K562 (cell line): ENCODE data around the gene SPOUT1. TPM values are rescaled to one million over a fixed set of nuclear protein-coding genes. Genes with fewer than 3 reads are reported as not detected.

Experiments
- ATAC-seq: fragments of 200-7000 bp; cut with Tn5 transposase; 3 replicates; pipeline ENCODE4 v1.9.1; 2020; ENCODE audit warnings: moderate library complexity
- BruUV-seq: library from RNA; stranded (reverse); fragments of 400-500 nt; replicated peaks from 2 replicates; lab custom pipeline; 2021; lab: Mats Ljungman, UMichigan
- CTCF ChIA-PET: fragments of 300-600 bp; formaldehyde crosslinking; extraction: SDS; loops from one replicate; lab custom pipeline; 2021; ENCODE audit warnings: low intra/inter-chr PET ratio; lab: Yijun Ruan, JAX
- POLR2A ChIA-PET: fragments of 300-600, 350-650 bp; sonication (Branson Sonifier 250); formaldehyde crosslinking; extraction: SDS; loops from one replicate; lab custom pipeline; 2021; ENCODE audit warnings: antibody characterized with exemption, inconsistent platforms; lab: Yijun Ruan, JAX
- DNase-seq, 4 experiments: peaks; one replicate each; pipeline versions ENCODE4 v3.0.0 to v3.0.0-alpha.2; 2011 to 2018; ENCODE audit warnings: low spot score in 3 of 4, mixed read lengths in 3 of 4; ENCODE audit errors: extremely low read depth in 1 of 4
- FAIRE-seq: peaks from 2 replicates; lab custom pipeline; 2011; peaks lifted over from hg19 to GRCh38; lab: Jason Lieb, UNC
- H2AFZ ChIP-seq: 2 replicates; pipeline ENCODE4 v1.6.0; 2011; ENCODE audit warnings: low read depth, low read length, control low read depth, inconsistent platforms
- H3K27ac ChIP-seq: fragments of 200-600 bp; 3 replicates; pipeline ENCODE4 v1.8.0; 2011; ENCODE audit warnings: low read depth, mild to moderate bottlenecking, control low read depth, inconsistent platforms, low read length, moderate library complexity, mixed read lengths; ENCODE audit errors: extremely low read depth
- H3K27me3 ChIP-seq, 2 experiments: fragments of 300-600 bp in 1 of 2; 2 replicates in 1 of 2; 3 replicates in 1 of 2; pipeline versions ENCODE4 v1.6.0 to v1.8.0; 2011; ENCODE audit warnings: inconsistent platforms in 2 of 2, low read length in 2 of 2, mild to moderate bottlenecking in 1 of 2, mixed read lengths in 1 of 2, moderate library complexity in 1 of 2; ENCODE audit not compliant: control insufficient read depth in 2 of 2, insufficient read depth in 2 of 2
- H3K36me3 ChIP-seq: fragments of 300-600 bp; 3 replicates; pipeline ENCODE4 v1.8.0; 2011; ENCODE audit warnings: mild to moderate bottlenecking, low read length, inconsistent platforms; ENCODE audit not compliant: control insufficient read depth, insufficient read depth
- H3K4me1 ChIP-seq, 2 experiments: fragments of 200-600 bp in 1 of 2; replicated peaks in 1 of 2; 2 replicates in 1 of 2; 3 replicates in 1 of 2; pipeline versions ENCODE4 v1.5.1 to v1.8.0; 2011; ENCODE audit warnings: inconsistent platforms in 2 of 2, low read length in 2 of 2, mild to moderate bottlenecking in 1 of 2, mixed read lengths in 1 of 2, moderate library complexity in 1 of 2; ENCODE audit not compliant: control insufficient read depth in 2 of 2, insufficient read depth in 2 of 2
- H3K4me2 ChIP-seq: 2 replicates; pipeline ENCODE4 v1.6.1; 2011; ENCODE audit warnings: low read length, control low read depth, inconsistent platforms, mixed read lengths; ENCODE audit not compliant: insufficient read depth
- H3K4me3 ChIP-seq: fragments of 200-600 bp; sonication (generic), shearing (Covaris generic); 2 replicates; pipeline ENCODE4 v1.5.1; 2016; ENCODE audit warnings: control low read depth, inconsistent platforms
- H3K79me2 ChIP-seq: fragments of 200-600 bp; 3 replicates; pipeline ENCODE4 v1.8.0; 2011; ENCODE audit warnings: low read length, inconsistent platforms; ENCODE audit not compliant: control insufficient read depth, insufficient read depth
- H3K9ac ChIP-seq, 2 experiments: 2 replicates each; pipeline versions ENCODE4 v1.6.0 to v1.6.1; 2011; ENCODE audit warnings: low read depth in 2 of 2, low read length in 2 of 2, control low read depth in 1 of 2, inconsistent platforms in 1 of 2, mild to moderate bottlenecking in 1 of 2, mixed read lengths in 1 of 2; ENCODE audit not compliant: insufficient read depth in 1 of 2
- H3K9me1 ChIP-seq: one replicate; pipeline ENCODE4 v1.6.0; 2011; ENCODE audit warnings: inconsistent platforms, mild to moderate bottlenecking, low read length, moderate library complexity; ENCODE audit not compliant: control insufficient read depth, insufficient read depth
- H3K9me3 ChIP-seq: replicated peaks from 2 replicates; pipeline ENCODE4 v1.5.1; 2011; ENCODE audit warnings: low read depth, low read length, inconsistent platforms; ENCODE audit not compliant: control insufficient read depth, insufficient read depth
- H4K20me1 ChIP-seq: replicated peaks from 2 replicates; pipeline ENCODE4 v1.6.1; 2011; ENCODE audit warnings: low read length, inconsistent platforms, mixed read lengths; ENCODE audit not compliant: control insufficient read depth, insufficient read depth
- HDAC1 ChIP-seq, 2 experiments: fragments of 450-650 bp; IDR thresholded peaks; 2 replicates each; pipeline ENCODE4 v1.6.1; 2016 to 2017; ENCODE audit warnings: inconsistent platforms in 1 of 2, mild to moderate bottlenecking in 1 of 2, moderate library complexity in 1 of 2
- JUN ChIP-seq, 2 experiments: sonication (generic) in 1 of 2; formaldehyde crosslinking in 1 of 2; IDR thresholded peaks; 2 replicates each; pipeline versions ENCODE4 v1.6.1 to v1.8.0; 2012 to 2022; ENCODE audit warnings: borderline replicate concordance in 2 of 2, mild to moderate bottlenecking in 2 of 2, improper control_type of control experiment in 1 of 2, low read depth in 1 of 2, low read length in 1 of 2, missing genetic modification reagents in 1 of 2
- NCOR1 ChIP-seq: fragments of 450-650 bp; IDR thresholded peaks from 2 replicates; pipeline ENCODE4 v1.6.1; 2016; ENCODE audit warnings: mild to moderate bottlenecking, moderate library complexity
- POLR2A ChIP-seq: fragments of 450-650 bp; conservative IDR thresholded peaks from 2 replicates; pipeline ENCODE4 v1.6.1; 2016
- POLR2AphosphoS5 ChIP-seq: IDR thresholded peaks from 2 replicates; pipeline ENCODE4 v1.6.1; 2011; ENCODE audit warnings: mild to moderate bottlenecking, low read depth, low read length, moderate library complexity; ENCODE audit not compliant: control insufficient read depth, insufficient read depth
- POLR2B ChIP-seq: fragments of 450-650 bp; IDR thresholded peaks from 2 replicates; pipeline ENCODE4 v1.6.1; 2018; ENCODE audit warnings: low read depth; ENCODE audit not compliant: partially characterized antibody
- POLR2G ChIP-seq: fragments of 200-400 bp; formaldehyde crosslinking; IDR thresholded peaks from 2 replicates; pipeline ENCODE4 v1.6.1; 2017; ENCODE audit warnings: low read depth, mild to moderate bottlenecking, antibody characterized with exemption, low read length, moderate library complexity
- RBFOX2 ChIP-seq: fragments of 200-400 bp; formaldehyde crosslinking; IDR thresholded peaks from 2 replicates; pipeline ENCODE4 v1.6.1; 2017; ENCODE audit warnings: low read depth, mild to moderate bottlenecking, low read length, moderate library complexity
- TRIM24 ChIP-seq, 2 experiments: fragments of 450-650 bp; IDR thresholded peaks; 2 replicates each; pipeline ENCODE4 v1.6.1; 2016
- ZNF134 ChIP-seq: fragments of 250-450 bp; sonication (Bioruptor Pico); conservative IDR thresholded peaks from 2 replicates; pipeline ENCODE4 v1.4.0; 2020
- ZNF76 ChIP-seq: fragments of 250-450 bp; sonication (Bioruptor Pico); IDR thresholded peaks from 2 replicates; pipeline ENCODE4 v1.4.0; 2020; ENCODE audit warnings: mild to moderate bottlenecking, moderate library complexity, borderline replicate concordance
- WGBS: fragments of 100-300 bp; shearing (Covaris generic); methylation state at CpG from one replicate; pipeline ENCODE4 v1.1.6; 2016; ENCODE audit warnings: low coverage, mixed read lengths; ENCODE audit not compliant: insufficient coverage; ENCODE audit errors: missing lambda C conversion rate; 5-methylcytosine and 5-hydroxymethylcytosine counted together
- in situ Hi-C: fragments of 300-500 bp; cut with MboI; formaldehyde crosslinking; loops from 4 replicates; pipeline ENCODE4 v1.15.0; 2018; ENCODE audit warnings: inconsistent platforms, mixed read lengths
- intact Hi-C: fragments of 100-400 bp; cut with micrococcal nuclease; formaldehyde crosslinking; loops from 2 replicates; pipeline ENCODE4 v1.14.2; 2022
- polyA plus RNA-seq, 8 experiments: library from polyadenylated mRNA; depleted of rRNA in 4 of 8; stranded (reverse) in 5 of 8; unstranded in 3 of 8; fragments of >200 nt; fragmentation: Nextera tagmentation in 2 of 8; fragmentation: Illumina TruSeq in 1 of 8; extraction: Ambion mirVana in 2 of 8; extraction: Trizol in 1 of 8; gene quantifications; 2 replicates each; pipeline versions ENCODE4 v1.2.1 to v1.2.3, GENCODE V29; 2011 to 2014; ENCODE audit warnings: inconsistent platforms in 1 of 8, missing spikeins in 1 of 8
- total RNA-seq, 7 experiments: library from RNA; depleted of rRNA in 6 of 7; stranded (reverse); fragments of >200 nt in 6 of 7; fragmentation: Illumina TruSeq in 2 of 7; extraction: Trizol in 2 of 7; gene quantifications; 2 replicates each; pipeline versions ENCODE4 v1.2.1 to v1.2.3, GENCODE V29; 2011 to 2021; ENCODE audit warnings: low replicate concordance in 1 of 7
- TF ChIP-seq, protein P1 (sequence below): sonication (generic); IDR thresholded peaks from 2 replicates; pipeline ENCODE4 v1.6.1; 2016
- TF ChIP-seq, protein P2 (sequence below): sonication (generic); formaldehyde crosslinking; IDR thresholded peaks from 2 replicates; pipeline ENCODE4 v1.8.1; 2023; ENCODE audit warnings: mild to moderate bottlenecking, missing genetic modification reagents
- TF ChIP-seq, protein P3 (sequence below): sonication (generic); formaldehyde crosslinking; IDR thresholded peaks from 2 replicates; pipeline ENCODE4 v1.8.0; 2022; ENCODE audit warnings: missing genetic modification reagents, mild to moderate bottlenecking, borderline replicate concordance
- TF ChIP-seq, protein P4 (sequence below), 2 experiments: IDR thresholded peaks; 2 replicates each; pipeline ENCODE4 v1.6.1; 2011; ENCODE audit warnings: borderline replicate concordance in 1 of 2, control low read depth in 1 of 2, low read depth in 1 of 2, low read length in 1 of 2, mild to moderate bottlenecking in 1 of 2, mixed read lengths in 1 of 2, moderate library complexity in 1 of 2; ENCODE audit not compliant: insufficient read depth in 1 of 2, insufficient read length in 1 of 2, poor library complexity in 1 of 2, severe bottlenecking in 1 of 2; ENCODE audit errors: extremely low read depth in 1 of 2

Gene SPOUT1
- total and polyA plus RNA-seq, 9 of the 15 experiments (the other 6 are each of a cell fraction or from before 2014, with no cell fraction given): 10.6 to 121 (median 37.4) TPM

DNA sequence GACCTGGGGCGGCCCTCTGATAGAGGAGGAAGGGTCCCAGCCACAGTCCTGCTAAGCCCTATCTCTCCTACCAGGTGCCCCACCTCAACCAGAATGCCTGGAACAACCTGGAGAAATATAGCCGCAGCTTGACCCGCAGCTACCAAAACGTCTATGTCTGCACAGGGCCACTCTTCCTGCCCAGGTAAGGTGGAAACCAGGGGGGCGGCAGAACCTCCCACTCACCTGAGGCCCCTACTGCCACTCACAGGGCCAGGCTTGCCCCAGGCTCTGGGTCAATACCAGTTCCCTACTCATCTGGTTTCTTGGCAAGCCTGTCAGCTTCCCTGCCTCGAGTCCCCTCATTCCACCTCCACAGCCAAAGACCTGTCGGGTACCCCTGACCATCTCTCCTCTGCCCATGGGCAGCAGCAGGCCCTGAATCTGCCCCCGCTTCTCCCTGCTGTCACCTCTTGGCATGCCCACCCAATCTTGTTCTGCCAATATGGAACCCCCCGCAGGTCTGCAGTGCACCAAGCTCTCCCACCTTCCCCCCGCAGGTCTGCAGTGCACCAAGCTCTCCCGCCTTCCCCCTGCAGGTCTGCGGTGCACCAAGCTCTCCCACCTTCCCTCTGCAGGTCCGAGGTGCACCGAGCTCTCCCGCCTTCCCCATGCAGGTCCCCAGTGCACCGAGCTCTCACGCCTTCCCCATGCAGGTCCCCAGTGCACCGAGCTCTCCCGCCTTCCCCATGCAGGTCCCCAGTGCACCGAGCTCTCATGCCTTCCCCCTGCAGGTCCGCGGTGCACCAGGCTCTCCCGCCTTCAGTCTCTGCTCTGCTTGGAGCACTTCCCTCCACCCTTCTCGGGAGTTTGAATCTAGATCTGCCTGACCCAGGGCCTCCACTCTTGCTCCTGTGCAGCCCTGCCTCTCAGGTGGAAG is 8.7 kb downstream of the SPOUT1 start:
- no peak overlapping the region for H2AFZ ChIP-seq
- peaks cover 20% of the 10 kb centered on the region for H3K79me2 ChIP-seq
- peaks cover 4 to 61% of the 10 kb centered on the region in 2 experiments; a peak in 3 of 5 replicates for H3K4me1 ChIP-seq
- ATAC-seq (no peak), DNase-seq (no peak), FAIRE-seq (no peak)
- H3K9me1 ChIP-seq: no peaks in the 10 kb centered on the region
- no peak for TF ChIP-seq ZNF76 (CRISPR knock-in tag)
- TF ChIP-seq NCOR1: no peak
- TF ChIP-seq POLR2AphosphoS5: 0 out of 2 replicates have a peak, but pooled peaks have one; percentile 16
- TF ChIP-seq JUN (IDR thresholded peaks at IDR 0.05; ENCODE audit: borderline replicate concordance, low read depth, low read length): no peak
- no peak for TF ChIP-seq JUN (CRISPR knock-in tag; IDR thresholded peaks at IDR 0.05; ENCODE audit: borderline replicate concordance)
- TF ChIP-seq RBFOX2: peak; percentile 71
- TF ChIP-seq, protein P1, sequence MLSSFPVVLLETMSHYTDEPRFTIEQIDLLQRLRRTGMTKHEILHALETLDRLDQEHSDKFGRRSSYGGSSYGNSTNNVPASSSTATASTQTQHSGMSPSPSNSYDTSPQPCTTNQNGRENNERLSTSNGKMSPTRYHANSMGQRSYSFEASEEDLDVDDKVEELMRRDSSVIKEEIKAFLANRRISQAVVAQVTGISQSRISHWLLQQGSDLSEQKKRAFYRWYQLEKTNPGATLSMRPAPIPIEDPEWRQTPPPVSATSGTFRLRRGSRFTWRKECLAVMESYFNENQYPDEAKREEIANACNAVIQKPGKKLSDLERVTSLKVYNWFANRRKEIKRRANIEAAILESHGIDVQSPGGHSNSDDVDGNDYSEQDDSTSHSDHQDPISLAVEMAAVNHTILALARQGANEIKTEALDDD: no peak
- TF ChIP-seq POLR2B: peak; percentile 14
- TF ChIP-seq, protein P2, sequence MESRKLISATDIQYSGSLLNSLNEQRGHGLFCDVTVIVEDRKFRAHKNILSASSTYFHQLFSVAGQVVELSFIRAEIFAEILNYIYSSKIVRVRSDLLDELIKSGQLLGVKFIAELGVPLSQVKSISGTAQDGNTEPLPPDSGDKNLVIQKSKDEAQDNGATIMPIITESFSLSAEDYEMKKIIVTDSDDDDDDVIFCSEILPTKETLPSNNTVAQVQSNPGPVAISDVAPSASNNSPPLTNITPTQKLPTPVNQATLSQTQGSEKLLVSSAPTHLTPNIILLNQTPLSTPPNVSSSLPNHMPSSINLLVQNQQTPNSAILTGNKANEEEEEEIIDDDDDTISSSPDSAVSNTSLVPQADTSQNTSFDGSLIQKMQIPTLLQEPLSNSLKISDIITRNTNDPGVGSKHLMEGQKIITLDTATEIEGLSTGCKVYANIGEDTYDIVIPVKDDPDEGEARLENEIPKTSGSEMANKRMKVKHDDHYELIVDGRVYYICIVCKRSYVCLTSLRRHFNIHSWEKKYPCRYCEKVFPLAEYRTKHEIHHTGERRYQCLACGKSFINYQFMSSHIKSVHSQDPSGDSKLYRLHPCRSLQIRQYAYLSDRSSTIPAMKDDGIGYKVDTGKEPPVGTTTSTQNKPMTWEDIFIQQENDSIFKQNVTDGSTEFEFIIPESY: 0 out of 2 replicates have a peak, but pooled peaks have one; percentile 21
- TF ChIP-seq, protein P3, sequence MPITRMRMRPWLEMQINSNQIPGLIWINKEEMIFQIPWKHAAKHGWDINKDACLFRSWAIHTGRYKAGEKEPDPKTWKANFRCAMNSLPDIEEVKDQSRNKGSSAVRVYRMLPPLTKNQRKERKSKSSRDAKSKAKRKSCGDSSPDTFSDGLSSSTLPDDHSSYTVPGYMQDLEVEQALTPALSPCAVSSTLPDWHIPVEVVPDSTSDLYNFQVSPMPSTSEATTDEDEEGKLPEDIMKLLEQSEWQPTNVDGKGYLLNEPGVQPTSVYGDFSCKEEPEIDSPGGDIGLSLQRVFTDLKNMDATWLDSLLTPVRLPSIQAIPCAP (CRISPR knock-in tag): no peak
- TF ChIP-seq TRIM24 (IDR thresholded peaks at IDR 0.05): no peak
- peak; percentile 79 for TF ChIP-seq POLR2G
- peak; percentile 36 for TF ChIP-seq POLR2A
- no peak for TF ChIP-seq HDAC1 (IDR thresholded peaks at IDR 0.05)
- TF ChIP-seq, protein P4, sequence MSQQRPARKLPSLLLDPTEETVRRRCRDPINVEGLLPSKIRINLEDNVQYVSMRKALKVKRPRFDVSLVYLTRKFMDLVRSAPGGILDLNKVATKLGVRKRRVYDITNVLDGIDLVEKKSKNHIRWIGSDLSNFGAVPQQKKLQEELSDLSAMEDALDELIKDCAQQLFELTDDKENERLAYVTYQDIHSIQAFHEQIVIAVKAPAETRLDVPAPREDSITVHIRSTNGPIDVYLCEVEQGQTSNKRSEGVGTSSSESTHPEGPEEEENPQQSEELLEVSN (IDR thresholded peaks at IDR 0.05; ENCODE audit: borderline replicate concordance in 1 of 2, extremely low read depth in 1 of 2, insufficient read depth in 1 of 2, insufficient read length in 1 of 2, low read depth in 1 of 2, low read length in 1 of 2, poor library complexity in 1 of 2, severe bottlenecking in 1 of 2): peak in 1 of 2 experiments; percentile 13
- no peak for TF ChIP-seq ZNF134 (CRISPR knock-in tag)
- intact Hi-C loops (no loop called here), in situ Hi-C loops (no loop called here)
- ChIA-PET CTCF (interaction anchor here (0.6 kb wide), 1 partner anchor 42 kb away, joined by 3 read pairs; no protein-coding TSS in a partner anchor), POLR2A (interaction anchor here (1.0 to 3.9 kb wide), 6 partner anchors 9 to 62 kb away, joined by 3 to 48 read pairs (median 4); partner anchors contain the start of gene SPOUT1)
- H3K36me3 ChIP-seq: peaks cover 61% of the 10 kb centered on the region
- H4K20me1 ChIP-seq: peaks cover 14% of the 10 kb centered on the region
- BruUV-seq: no TSS peak
- H3K4me2 ChIP-seq: no peak overlapping the region
- no peaks in the 10 kb centered on the region for H3K27me3 ChIP-seq
- H3K27ac ChIP-seq: no peak overlapping the region
- H3K9ac ChIP-seq: peak overlapping the region in 1 of 2 experiments; percentile 99; a peak in 2 of 4 replicates
- 75% methylated on average over 24 of the region's 24 CpGs for WGBS
- H3K9me3 ChIP-seq: no peaks in the 10 kb centered on the region
- no peak overlapping the region for H3K4me3 ChIP-seq
